GM12878 (cell line): ENCODE data around the gene IL10RA. TPM values are rescaled to one million over a fixed set of nuclear protein-coding genes. Genes with fewer than 3 reads are reported as not detected.

ENCODE experiments used
- ATAC-seq: fragments of 200-7000 bp; cut with Tn5 transposase; 3 replicates; pipeline ENCODE4 v1.9.1; 2020; ENCODE audit warnings: mild to moderate bottlenecking, moderate library complexity
- BruUV-seq: library from RNA; stranded (reverse); fragments of 400-500 nt; replicated peaks from 2 replicates; lab custom pipeline; 2021; lab: Mats Ljungman, UMichigan
- CTCF ChIA-PET: fragments of 300-600 bp; sonication (Branson Sonifier 250); formaldehyde crosslinking; extraction: SDS; loops from one replicate; lab custom pipeline; 2021; ENCODE audit warnings: inconsistent platforms; lab: Yijun Ruan, JAX
- POLR2A ChIA-PET: fragments of 350-600 bp; formaldehyde crosslinking; extraction: SDS; loops from one replicate; lab custom pipeline; 2021; ENCODE audit warnings: inconsistent platforms; lab: Charles Lee
- RAD21 ChIA-PET: fragments of 300-600 bp; sonication (Branson Sonifier 250); formaldehyde crosslinking; loops from one replicate; lab custom pipeline; 2023; ENCODE audit warnings: antibody characterized with exemption; ENCODE audit not compliant: unreplicated experiment; lab: Charles Lee
- SMC1A ChIA-PET: fragments of 300-600 bp; sonication (Branson Sonifier 250); formaldehyde crosslinking; loops from one replicate; lab custom pipeline; 2023; ENCODE audit not compliant: unreplicated experiment, uncharacterized antibody; lab: Charles Lee
- DNase-seq: peaks from one replicate; pipeline ENCODE4 v3.0.0-alpha.2; 2011; ENCODE audit warnings: low read depth, low spot score
- FAIRE-seq: peaks from 3 replicates; lab custom pipeline; 2011; peaks lifted over from hg19 to GRCh38; lab: Jason Lieb, UNC
- H2AFZ ChIP-seq: 2 replicates; pipeline ENCODE4 v1.6.0; 2011; ENCODE audit warnings: low read depth, low read length, control low read depth; ENCODE audit not compliant: control insufficient read depth
- H3K27ac ChIP-seq: 2 replicates; pipeline ENCODE4 v1.5.1; 2011; ENCODE audit warnings: control low read depth; ENCODE audit not compliant: control insufficient read depth, insufficient read depth
- H3K27me3 ChIP-seq, 2 experiments: replicated peaks in 1 of 2; 2 replicates each; pipeline versions ENCODE4 v1.6.0 to v1.6.1; 2011; ENCODE audit warnings: low read length in 1 of 2; ENCODE audit not compliant: control insufficient read depth in 2 of 2, insufficient read depth in 2 of 2
- H3K36me3 ChIP-seq, 2 experiments: 2 replicates each; pipeline ENCODE4 v1.5.1; 2011; ENCODE audit warnings: low read length in 1 of 2; ENCODE audit not compliant: control insufficient read depth in 2 of 2, insufficient read depth in 2 of 2
- H3K4me1 ChIP-seq: 2 replicates; pipeline ENCODE4 v1.6.1; 2011; ENCODE audit warnings: mild to moderate bottlenecking, low read length, moderate library complexity, mixed read lengths; ENCODE audit not compliant: control insufficient read depth, insufficient read depth
- H3K4me2 ChIP-seq: 2 replicates; pipeline ENCODE4 v1.6.0; 2011; ENCODE audit warnings: control low read depth; ENCODE audit not compliant: control insufficient read depth, insufficient read depth
- H3K4me3 ChIP-seq: fragments of 200-600 bp; sonication (generic); 2 replicates; pipeline ENCODE4 v1.5.1; 2016
- H3K79me2 ChIP-seq: 2 replicates; pipeline ENCODE4 v1.6.0; 2011; ENCODE audit warnings: low read length; ENCODE audit not compliant: control insufficient read depth, insufficient read depth
- H3K9ac ChIP-seq: 2 replicates; pipeline ENCODE4 v1.8.0; 2011; ENCODE audit warnings: low read length, control low read depth, mixed read lengths; ENCODE audit not compliant: control insufficient read depth, insufficient read depth
- H3K9me3 ChIP-seq: replicated peaks from 3 replicates; pipeline ENCODE4 v1.5.1; 2011; ENCODE audit warnings: mild to moderate bottlenecking, low read length; ENCODE audit not compliant: control insufficient read depth, insufficient read depth
- H4K20me1 ChIP-seq: 2 replicates; pipeline ENCODE4 v1.6.0; 2011; ENCODE audit not compliant: control insufficient read depth, insufficient read depth
- MYC ChIP-seq: IDR thresholded peaks from 2 replicates; pipeline ENCODE4 v1.6.1; 2011; ENCODE audit warnings: mild to moderate bottlenecking, low read length, moderate library complexity, inconsistent platforms; ENCODE audit not compliant: insufficient read depth, insufficient replicate concordance, insufficient read length, severe bottlenecking
- RBBP5 ChIP-seq: fragments of 200-600 bp; sonication (generic); conservative IDR thresholded peaks from 2 replicates; pipeline ENCODE4 v1.6.1; 2016
- WGBS: methylation state at CpG from one replicate; pipeline ENCODE4 v1.1.6; 2016; ENCODE audit warnings: low lambda C conversion rate; ENCODE audit not compliant: insufficient replicate concordance, insufficient coverage; ENCODE audit errors: missing lambda C conversion rate; 5-methylcytosine and 5-hydroxymethylcytosine counted together
- in situ Hi-C: fragments of 300-500 bp; cut with MboI; formaldehyde crosslinking; loops from 9 replicates; pipeline ENCODE4 v1.14.3; 2018; ENCODE audit warnings: mixed read lengths
- intact Hi-C: fragments of 100-400 bp; cut with micrococcal nuclease; formaldehyde crosslinking; loops from one replicate; pipeline ENCODE4 v1.14.2; 2022; ENCODE audit not compliant: unreplicated experiment
- polyA plus RNA-seq, 11 experiments: library from polyadenylated mRNA; depleted of rRNA in 4 of 11; unstranded in 6 of 11; stranded (reverse) in 5 of 11; fragments of >200 nt; fragmentation: Nextera tagmentation in 4 of 11; fragmentation: Illumina TruSeq in 1 of 11; extraction: Ambion mirVana in 4 of 11; extraction: Trizol in 1 of 11; gene quantifications; 1 replicate in 1 of 11; 2 replicates in 10 of 11; pipeline versions ENCODE4 v1.2.1 to v1.2.3, GENCODE V29; 2011 to 2016; ENCODE audit warnings: inconsistent platforms in 2 of 11, missing spikeins in 2 of 11, low read depth in 1 of 11
- total RNA-seq, 4 experiments: library from RNA; depleted of rRNA in 3 of 4; stranded (reverse); fragments of >200 nt in 3 of 4; fragmentation: Illumina TruSeq in 1 of 4; extraction: Trizol in 1 of 4; gene quantifications; 2 replicates each; pipeline versions ENCODE4 v1.2.1 to v1.2.3, GENCODE V29; 2013 to 2021

IL10RA gene
- total and polyA plus RNA-seq, 10 of the 15 experiments (the other 5 are each of a cell fraction or from before 2014, with no cell fraction given) = 0.77 to 45.9 (median 9.6) TPM

DNA sequence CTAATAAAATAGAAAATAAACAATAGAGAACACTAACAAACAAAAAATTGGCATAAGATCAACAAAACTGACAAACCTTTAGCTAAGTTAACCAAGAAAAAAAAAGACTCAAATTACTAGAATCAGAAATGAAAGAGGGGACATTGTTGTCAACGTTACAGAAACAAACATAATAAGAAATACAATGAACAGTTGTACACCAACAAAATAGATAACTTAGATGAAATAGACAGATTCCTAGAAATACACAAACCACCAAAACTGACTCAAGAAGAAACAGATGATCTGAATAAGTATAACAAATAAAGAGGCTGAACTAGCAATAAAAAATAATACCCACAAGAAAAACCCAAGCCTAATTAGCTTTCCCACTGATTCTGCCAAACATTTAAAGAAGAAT is 55.9 kb downstream of the IL10RA start:
- no peaks in the 10 kb centered on the region for H4K20me1 ChIP-seq
- H3K4me3 ChIP-seq = no peak overlapping the region
- H3K36me3 ChIP-seq = no peaks in the 10 kb centered on the region
- no peaks in the 10 kb centered on the region for H3K79me2 ChIP-seq
- in situ Hi-C loops (no loop called here), intact Hi-C loops (no loop called here)
- ChIA-PET RAD21 (no interaction called here), CTCF (interaction anchor here (0.6 to 2.2 kb wide), 9 partner anchors 9 to 236 kb away, joined by 3 to 9 read pairs (median 4); no protein-coding TSS in a partner anchor), SMC1A (interaction anchor here (0.6 to 2.3 kb wide), 8 partner anchors 10 to 239 kb away, joined by 3 to 16 read pairs (median 4); no protein-coding TSS in a partner anchor), POLR2A (interaction anchor here (0.6 to 1.0 kb wide), 3 partner anchors 9 to 45 kb away, joined by 3 read pairs; no protein-coding TSS in a partner anchor)
- WGBS = 0% methylated on average over 1 of the region's 1 CpG
- H3K4me1 ChIP-seq = peaks cover 13% of the 10 kb centered on the region
- no peak for ATAC-seq
- no peak for DNase-seq
- TF ChIP-seq MYC = no peak
- no peaks in the 10 kb centered on the region for H3K9me3 ChIP-seq
- no peak for FAIRE-seq
- H3K4me2 ChIP-seq = no peak overlapping the region
- H2AFZ ChIP-seq = no peak overlapping the region
- H3K27ac ChIP-seq = no peak overlapping the region
- no peak overlapping the region for H3K9ac ChIP-seq
- no peaks in the 10 kb centered on the region for H3K27me3 ChIP-seq
- BruUV-seq = no TSS peak

GRCh38 chr11:118042796-118043195 is 56.6 kb downstream of the IL10RA start:
- Histone ChIP-seq H4K20me1 (no peaks in the 10 kb centered on the region), H3K4me2 (no peak overlapping the region), H3K27me3 (no peaks in the 10 kb centered on the region), H3K36me3 (no peaks in the 10 kb centered on the region), H3K4me1 (peaks cover 16% of the 10 kb centered on the region), H3K27ac (no peak overlapping the region), H2AFZ (no peak overlapping the region), H3K9me3 (no peaks in the 10 kb centered on the region), H3K9ac (no peak overlapping the region), H3K79me2 (no peaks in the 10 kb centered on the region), H3K4me3 (no peak overlapping the region)
- FAIRE-seq (peak; percentile 71), DNase-seq (no peak), ATAC-seq (no peak)
- SMC1A ChIA-PET = interaction anchor here (1.0 to 2.3 kb wide), 3 partner anchors 10 to 60 kb away, joined by 5 to 16 read pairs (median 5); no protein-coding TSS in a partner anchor
- CTCF ChIA-PET = interaction anchor here (1.1 to 2.2 kb wide), 4 partner anchors 11 to 96 kb away, joined by 3 to 9 read pairs (median 6); no protein-coding TSS in a partner anchor
- in situ Hi-C loops = no loop called here
- BruUV-seq = no TSS peak
- RAD21 ChIA-PET = no interaction called here
- intact Hi-C loops = no loop called here
- POLR2A ChIA-PET = interaction anchor here (1.0 kb wide), 1 partner anchor 38 kb away, joined by 3 read pairs; no protein-coding TSS in a partner anchor
- TF ChIP-seq RBBP5 = no peak
- 86% methylated on average over 4 of the region's 4 CpGs for WGBS
